CD4-positive, alpha-beta T cell treated with Interferon gamma for 1 hour (primary cell): ENCODE data around the gene ZNF212.

Experiments
- DNase-seq: peaks from one replicate; pipeline ENCODE4 v3.0.0-alpha.2; 2020

Gene ZNF212

GRCh38 chr7:149239345-149240143, at the start of gene ZNF212:
Gene ZNF212 (plus strand): TSS chr7:149239651. CDS start chr7:149239779, 128 bp downstream.
- DNase-seq, result peak; percentile 87

- DNase-seq, result no peak
Measured at GRCh38 chr7:149191851-149192250, 47.6 kb upstream of the ZNF212 start.

DNA sequence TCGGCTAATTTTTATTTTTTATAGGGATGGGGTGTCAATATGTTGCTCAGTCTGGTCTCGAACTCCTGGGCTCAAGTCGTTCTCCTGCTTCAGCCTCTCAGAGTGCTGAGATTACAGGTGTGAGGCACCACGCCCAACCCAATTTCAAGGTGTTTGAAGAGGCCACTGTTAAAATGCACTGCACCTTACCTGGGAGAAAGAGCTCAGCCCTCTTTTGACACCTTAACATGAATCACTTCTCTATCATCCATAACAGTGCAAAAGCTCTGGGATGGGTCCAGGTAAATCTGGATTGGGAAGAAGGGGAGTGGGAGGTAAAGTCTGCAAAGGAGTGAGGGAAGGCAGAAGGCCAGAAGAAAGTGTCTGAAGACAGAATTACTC, 44.7 kb upstream of the ZNF212 start:
- no peak for DNase-seq

DNA sequence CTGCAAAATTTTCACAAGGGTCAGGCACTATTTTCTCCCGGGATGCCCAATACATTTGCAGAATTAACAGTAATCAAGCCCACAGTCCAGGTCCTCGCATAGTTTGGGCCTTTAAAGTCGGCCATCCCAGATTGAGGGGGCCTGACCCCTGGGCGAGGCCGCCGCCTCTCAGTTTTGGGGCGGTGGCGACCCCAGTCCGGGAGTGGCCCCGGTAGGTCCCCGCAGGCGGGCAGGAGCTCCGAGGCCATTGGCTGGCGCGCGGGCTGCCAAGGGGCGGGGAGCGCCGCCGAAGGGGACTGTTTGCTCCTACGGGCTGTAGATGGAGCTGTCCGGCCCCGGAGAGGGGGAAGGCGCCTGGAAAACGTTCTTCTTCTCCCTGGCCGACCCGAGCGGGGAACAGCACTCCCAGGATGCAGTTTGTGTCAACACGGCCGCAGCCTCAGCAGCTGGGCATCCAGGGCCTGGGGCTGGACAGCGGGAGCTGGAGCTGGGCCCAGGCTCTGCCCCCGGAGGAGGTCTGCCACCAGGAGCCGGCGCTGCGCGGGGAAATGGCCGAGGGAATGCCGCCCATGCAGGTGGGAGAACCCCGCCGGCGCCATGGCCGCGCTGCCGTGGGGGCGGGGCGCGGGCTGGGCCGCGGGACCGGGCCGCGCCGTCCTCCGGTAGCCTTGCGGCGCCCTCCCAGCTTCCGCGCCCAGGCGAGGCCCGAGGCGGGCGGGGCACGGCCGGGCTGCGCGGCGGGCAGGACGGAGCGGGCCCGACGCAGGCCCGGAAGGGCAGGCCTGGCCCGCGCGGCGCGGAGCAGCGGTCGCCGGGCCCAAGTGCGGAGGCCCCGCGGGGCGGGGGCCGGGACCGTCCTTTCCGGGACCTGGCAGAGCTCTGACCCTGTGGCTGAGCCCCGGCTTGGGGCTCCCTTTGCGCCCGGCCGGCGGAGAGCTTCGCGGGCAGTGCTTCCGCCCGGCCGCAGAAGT, 44.0 kb upstream of the ZNF212 start, which contains the start of gene ZNF282:
Gene ZNF282 (plus strand): TSS at position 367 of the 971 bp plus-strand sequence. CDS start 44 bp downstream, at position 411.
- peak; percentile 66 for DNase-seq

DNA sequence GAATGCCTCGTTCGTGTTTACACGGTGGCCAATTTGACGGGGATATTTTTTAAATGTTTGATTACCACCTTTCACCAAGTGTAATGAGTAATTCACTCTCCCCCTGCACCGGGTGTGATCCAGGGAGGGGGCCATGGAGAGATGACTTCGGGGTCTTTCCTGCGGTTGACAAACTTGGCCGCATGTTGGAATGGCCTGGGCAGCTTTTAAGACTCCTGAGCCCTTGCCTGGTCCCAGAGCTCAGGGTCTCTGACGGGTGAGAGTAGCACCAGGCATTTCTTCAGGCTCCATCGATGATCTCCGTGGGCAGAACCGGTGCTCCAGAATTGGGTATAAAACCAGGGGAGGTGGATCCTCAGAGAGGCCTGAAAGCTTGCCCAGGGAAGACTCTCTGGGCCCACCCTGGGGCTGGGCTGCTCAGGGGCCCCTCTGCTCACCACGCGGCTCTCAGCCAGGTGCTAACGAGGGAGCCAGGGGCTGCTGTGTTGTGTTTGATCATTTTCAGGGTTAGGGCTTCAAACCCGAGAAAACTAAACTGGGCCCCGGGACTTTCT, 43.2 kb upstream of the ZNF212 start:
- DNase-seq, result no peak

DNA sequence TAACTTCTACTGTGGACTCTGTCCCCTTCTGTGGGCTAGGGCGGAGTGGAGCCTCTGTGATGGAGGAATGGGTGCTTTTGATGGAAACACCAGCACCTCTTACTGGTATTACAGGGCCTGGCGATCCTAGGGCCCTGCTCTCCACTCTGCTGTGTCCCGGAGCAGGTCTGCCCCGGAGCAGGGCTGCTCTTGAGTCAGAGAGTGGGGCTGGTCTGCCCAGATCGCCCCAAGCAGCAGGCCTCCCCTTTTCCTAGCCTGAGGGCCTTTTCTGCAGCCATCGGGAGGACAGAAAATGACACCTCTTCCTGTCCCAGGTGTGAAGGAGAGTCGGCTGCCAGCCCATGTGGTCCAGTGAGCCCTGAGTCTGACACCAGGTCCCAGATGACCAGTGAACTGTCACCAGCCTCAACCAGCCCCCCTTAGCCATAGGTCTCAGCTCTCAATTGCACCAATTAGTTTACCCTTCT, 42.7 kb upstream of the ZNF212 start:
- no peak for DNase-seq

GRCh38 chr7:149197675-149198074, 41.8 kb upstream of the ZNF212 start:
- no peak for DNase-seq

GRCh38 chr7:149198161-149198816, 41.2 kb upstream of the ZNF212 start:
- no peak for DNase-seq

DNA sequence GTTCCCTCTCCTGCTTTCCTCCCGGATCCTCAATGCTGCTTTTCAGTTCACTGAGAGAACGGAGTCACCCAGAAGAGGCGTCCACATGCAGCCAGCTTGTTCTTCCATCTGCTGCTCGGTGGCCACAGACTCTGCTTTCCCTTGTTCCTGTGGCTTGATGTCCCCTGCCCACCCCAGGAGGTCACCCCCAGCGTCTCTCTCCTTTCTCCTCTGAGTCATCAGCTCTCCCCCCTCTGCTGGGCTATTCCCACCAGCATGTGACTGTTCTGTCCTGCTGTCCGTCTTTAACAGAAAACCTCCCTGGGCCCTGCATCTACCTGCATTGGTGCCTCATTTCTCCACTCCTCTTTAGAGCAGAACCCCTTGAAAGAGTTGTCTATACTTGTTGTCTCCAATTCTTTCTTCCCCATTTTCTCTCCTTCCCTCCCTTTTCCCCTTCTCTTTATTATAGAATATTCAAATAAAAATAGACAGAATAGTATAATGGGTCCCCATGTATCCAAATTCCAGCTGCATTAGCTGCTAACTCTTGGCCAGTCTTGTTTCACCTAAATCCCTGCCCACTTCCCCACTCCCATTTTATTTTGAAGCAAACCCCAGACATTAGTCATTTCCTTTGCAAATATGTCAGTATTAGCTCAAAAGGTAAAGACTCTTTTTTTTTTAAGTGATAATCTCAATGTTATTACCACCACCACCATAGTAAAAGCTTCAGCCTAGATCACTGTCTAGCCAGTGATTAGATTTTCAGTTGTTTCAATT, 40.0 kb upstream of the ZNF212 start:
- DNase-seq, result no peak

GRCh38 chr7:149202831-149203231, 36.6 kb upstream of the ZNF212 start:
- DNase-seq, result no peak

GRCh38 chr7:149205690-149206381, 33.6 kb upstream of the ZNF212 start:
- no peak for DNase-seq

DNA sequence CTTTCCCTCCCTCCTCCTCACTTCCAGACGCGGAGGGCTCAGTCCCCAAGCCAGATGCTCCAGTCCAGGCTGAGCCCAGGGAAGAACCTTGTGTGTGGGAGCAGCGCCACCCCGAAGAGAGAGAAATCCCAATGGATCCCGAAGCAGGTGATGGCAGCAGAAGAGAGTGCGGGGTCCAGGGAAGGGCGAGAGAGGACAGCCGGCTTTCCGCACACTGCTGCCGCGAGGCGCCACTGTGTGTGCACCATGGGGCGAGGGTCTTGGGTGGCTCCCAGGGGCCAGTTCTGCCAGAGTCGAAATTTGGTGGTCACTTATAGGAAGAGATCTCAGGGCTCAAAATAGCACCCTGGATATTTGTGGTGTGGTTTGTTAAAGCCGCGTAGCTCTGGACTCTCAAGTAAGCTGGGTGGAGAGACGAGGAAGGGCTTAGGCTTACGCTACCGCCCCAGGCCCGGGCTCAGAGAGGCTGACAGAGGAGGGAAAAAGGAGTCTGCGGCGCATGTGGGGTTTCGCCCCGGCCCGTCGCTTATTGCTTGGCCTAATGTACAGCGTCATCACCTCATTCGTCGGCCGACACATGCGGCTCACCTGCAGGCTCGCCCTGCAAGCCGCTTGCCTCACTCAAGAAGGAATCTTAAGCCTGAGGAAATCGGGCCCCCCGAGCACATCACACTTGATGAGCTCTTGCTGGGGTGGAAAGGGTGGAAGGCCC, 32.0 kb upstream of the ZNF212 start:
- DNase-seq, result no peak

- DNase-seq, result peak; percentile 19
Measured at GRCh38 chr7:149209518-149210269, 29.8 kb upstream of the ZNF212 start.

GRCh38 chr7:149210551-149210950, 28.9 kb upstream of the ZNF212 start:
- no peak for DNase-seq

GRCh38 chr7:149214020-149214720, 25.3 kb upstream of the ZNF212 start:
- DNase-seq, result no peak

DNA sequence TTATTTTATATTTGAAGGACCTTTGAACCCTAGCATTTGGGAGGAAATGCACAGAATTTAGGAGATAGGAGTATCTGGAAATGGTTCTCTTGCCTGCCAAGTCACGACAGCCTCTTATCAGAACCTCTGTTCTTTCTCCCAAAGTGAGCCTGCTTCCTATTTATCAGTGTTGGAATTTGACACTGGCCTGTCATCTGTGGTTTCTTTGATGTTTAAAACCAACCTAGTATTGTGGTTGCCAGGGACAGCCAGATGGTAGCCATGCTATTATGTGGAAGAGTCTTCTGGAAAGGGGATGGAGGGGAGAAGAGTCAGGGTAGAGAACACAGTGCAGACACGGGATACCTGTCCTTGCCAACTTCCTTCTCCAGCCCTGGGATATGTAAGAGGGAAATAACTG, 23.0 kb upstream of the ZNF212 start:
- DNase-seq, result no peak

DNA sequence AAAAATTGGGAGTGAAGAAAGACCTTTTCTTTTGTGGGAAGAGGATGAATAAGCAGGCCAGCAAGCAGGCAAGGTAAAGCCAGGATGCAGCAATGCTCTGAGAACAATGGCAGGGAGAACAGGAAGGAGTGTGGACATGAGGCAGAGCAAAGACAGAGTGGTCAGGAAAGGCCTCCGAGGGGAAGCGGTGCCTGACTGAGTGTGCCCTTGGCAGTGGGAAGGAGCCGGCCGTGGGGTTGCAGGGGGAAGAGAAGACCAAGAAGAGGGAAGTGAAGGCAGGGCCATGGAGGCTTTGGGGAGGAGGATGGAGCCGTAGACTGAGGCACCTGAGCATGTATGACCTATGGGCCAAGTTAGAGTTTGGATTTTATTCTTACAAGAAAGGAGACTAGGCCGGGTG, 21.9 kb upstream of the ZNF212 start:
- no peak for DNase-seq

GRCh38 chr7:149218469-149219420, 20.7 kb upstream of the ZNF212 start:
- DNase-seq, result no peak
